Uterus (tissue), 4 donors: ENCODE measurements around the gene GOLGA8A. TPM values are rescaled to one million over a fixed set of nuclear protein-coding genes. Genes with fewer than 3 reads are reported as not detected.
"Not testable (repeated sequence)": the region's sequence is repeated elsewhere in the genome, so short reads cannot be mapped to it uniquely, and the experiment has no call there.

Experiments
- DNase-seq, 2 donors: peaks; one replicate each; pipeline ENCODE4 v3.0.0-alpha.2; 2019 to 2020
- H3K27ac ChIP-seq, 2 donors: fragments of 200-600 bp; sonication (generic); 1 replicate in 1 of 2; 2 replicates in 1 of 2; pipeline ENCODE4 v1.5.1; 2016 to 2018
- H3K27me3 ChIP-seq, 2 donors: fragments of 200-600 bp; sonication (generic); one replicate each; pipeline ENCODE4 v1.5.1; 2018 to 2019; ENCODE audit warnings: control low read depth in 1 of 2
- H3K36me3 ChIP-seq, 2 donors: fragments of 200-600 bp; sonication (generic); one replicate each; pipeline ENCODE4 v1.5.1; 2019; ENCODE audit warnings: control low read depth in 1 of 2
- H3K4me1 ChIP-seq, 2 donors: fragments of 200-600 bp; sonication (generic); one replicate each; pipeline ENCODE4 v1.5.1; 2018 to 2019; ENCODE audit warnings: control low read depth in 1 of 2
- H3K4me3 ChIP-seq, 2 donors: fragments of 200-600 bp; sonication (generic); 1 replicate in 1 of 2; 2 replicates in 1 of 2; pipeline ENCODE4 v1.5.1; 2018 to 2019; ENCODE audit warnings: mild to moderate bottlenecking in 1 of 2
- H3K9me3 ChIP-seq, 2 donors: fragments of 200-600 bp; sonication (generic); one replicate each; pipeline ENCODE4 v1.5.1; 2019; ENCODE audit warnings: control low read depth in 1 of 2
- POLR2A ChIP-seq, 2 donors: fragments of 450-650 bp; IDR thresholded peaks; one replicate each; pipeline ENCODE4 v1.6.1; 2016; ENCODE audit warnings: antibody characterized with exemption in 2 of 2, mild to moderate bottlenecking in 1 of 2, moderate library complexity in 1 of 2
- intact Hi-C: fragments of 100-400 bp; cut with DNase I; formaldehyde crosslinking; loops from one replicate; pipeline ENCODE4 v1.15.1; 2023; ENCODE audit warnings: low total_unique reads
- total RNA-seq, 4 donors: library from RNA; depleted of rRNA in 3 of 4; stranded (reverse); fragments of >200 nt in 3 of 4; gene quantifications; one replicate each; pipeline versions ENCODE4 v1.1.0 to v1.2.4, GENCODE V29; 2014 to 2023
- TF ChIP-seq, protein P1 (sequence below), 4 experiments: fragments of 200-600 bp in 2 of 4; fragments of 450-650 bp in 2 of 4; sonication (generic) in 2 of 4; IDR thresholded peaks; one replicate each; pipeline ENCODE4 v1.5.1; 2016 to 2019; ENCODE audit warnings: antibody characterized with exemption in 4 of 4, mild to moderate bottlenecking in 2 of 4, moderate library complexity in 1 of 4
- donor health status: DM: yes; HTN: yes; CAD: no.

GOLGA8A gene
- total RNA-seq, 4 donors from 2014 or later = 17.9 to 109 (median 64.2) TPM

GRCh38 chr15:34434627-34435305 is 2.8 kb downstream of the GOLGA8A start:
- DNase-seq = no peak

GRCh38 chr15:34433956-34434626 is 3.5 kb downstream of the GOLGA8A start:
- H3K27ac ChIP-seq, DNase-seq, H3K9me3 ChIP-seq, H3K36me3 ChIP-seq, H3K4me3 ChIP-seq, H3K27me3 ChIP-seq, intact Hi-C loops, H3K4me1 ChIP-seq: not testable (repeated sequence)

More at GRCh38 chr15:34434627-34435305, 2.8 kb downstream of the GOLGA8A start:
- Histone ChIP-seq H3K4me1 (no peaks in the 10 kb centered on the region), H3K4me3 (no peak overlapping the region), H3K27me3 (no peaks in the 10 kb centered on the region), H3K9me3 (no peaks in the 10 kb centered on the region), H3K27ac (no peak overlapping the region), H3K36me3 (no peaks in the 10 kb centered on the region)
- intact Hi-C loops = no loop called here
- TF ChIP-seq, protein P1, sequence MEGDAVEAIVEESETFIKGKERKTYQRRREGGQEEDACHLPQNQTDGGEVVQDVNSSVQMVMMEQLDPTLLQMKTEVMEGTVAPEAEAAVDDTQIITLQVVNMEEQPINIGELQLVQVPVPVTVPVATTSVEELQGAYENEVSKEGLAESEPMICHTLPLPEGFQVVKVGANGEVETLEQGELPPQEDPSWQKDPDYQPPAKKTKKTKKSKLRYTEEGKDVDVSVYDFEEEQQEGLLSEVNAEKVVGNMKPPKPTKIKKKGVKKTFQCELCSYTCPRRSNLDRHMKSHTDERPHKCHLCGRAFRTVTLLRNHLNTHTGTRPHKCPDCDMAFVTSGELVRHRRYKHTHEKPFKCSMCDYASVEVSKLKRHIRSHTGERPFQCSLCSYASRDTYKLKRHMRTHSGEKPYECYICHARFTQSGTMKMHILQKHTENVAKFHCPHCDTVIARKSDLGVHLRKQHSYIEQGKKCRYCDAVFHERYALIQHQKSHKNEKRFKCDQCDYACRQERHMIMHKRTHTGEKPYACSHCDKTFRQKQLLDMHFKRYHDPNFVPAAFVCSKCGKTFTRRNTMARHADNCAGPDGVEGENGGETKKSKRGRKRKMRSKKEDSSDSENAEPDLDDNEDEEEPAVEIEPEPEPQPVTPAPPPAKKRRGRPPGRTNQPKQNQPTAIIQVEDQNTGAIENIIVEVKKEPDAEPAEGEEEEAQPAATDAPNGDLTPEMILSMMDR (IDR thresholded peaks at IDR 0.05) = no peak
- TF ChIP-seq POLR2A (IDR thresholded peaks at IDR 0.05) = no peak

DNA sequence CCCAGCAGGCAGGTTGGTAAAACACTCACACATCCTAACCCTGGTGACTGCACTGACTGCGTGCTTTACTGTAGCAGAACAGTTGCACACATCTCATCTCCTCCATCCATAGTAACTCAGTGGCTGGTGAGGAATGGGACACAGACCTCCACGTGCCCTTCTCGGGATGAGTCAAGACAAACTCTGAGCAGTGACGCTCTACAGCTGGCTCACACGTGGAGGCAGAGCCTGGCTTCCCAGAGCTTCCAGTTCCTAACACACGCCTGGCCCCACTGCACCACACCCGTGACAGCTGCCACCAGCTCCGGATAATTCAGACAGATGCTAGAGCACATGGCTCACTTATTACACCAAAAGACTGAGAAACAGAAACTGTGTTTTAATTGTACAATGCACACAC is 7.0 kb downstream of the GOLGA8A start:
- DNase-seq, intact Hi-C loops, H3K4me1 ChIP-seq, H3K27me3 ChIP-seq, H3K4me3 ChIP-seq, H3K36me3 ChIP-seq, H3K9me3 ChIP-seq, H3K27ac ChIP-seq: not testable (repeated sequence)

GRCh38 chr15:34423425-34424090 is 14.1 kb downstream of the GOLGA8A start:
- H3K27ac ChIP-seq, DNase-seq, intact Hi-C loops, H3K4me3 ChIP-seq, H3K36me3 ChIP-seq, H3K9me3 ChIP-seq, H3K4me1 ChIP-seq, H3K27me3 ChIP-seq: not testable (repeated sequence)

DNA sequence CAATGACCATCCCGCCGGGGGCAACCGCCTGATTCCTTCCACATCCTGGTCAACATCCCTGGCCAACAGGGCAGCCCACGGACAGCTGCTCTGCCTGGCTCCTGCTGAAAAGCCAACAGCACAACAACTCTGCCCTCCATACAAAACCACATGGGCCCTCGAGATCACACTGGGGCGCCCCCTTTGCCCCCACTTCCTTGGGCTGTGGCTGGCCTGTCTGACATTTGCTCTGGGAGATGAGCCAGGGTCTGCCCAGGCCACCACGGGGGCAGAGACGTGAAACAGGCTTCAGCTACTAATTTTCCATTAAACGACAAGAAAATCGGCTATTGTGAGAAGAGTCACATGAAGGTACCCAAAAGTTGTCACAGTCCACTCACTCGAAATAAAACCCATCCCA is 16.7 kb downstream of the GOLGA8A start:
- DNase-seq, H3K4me1 ChIP-seq, H3K4me3 ChIP-seq, H3K36me3 ChIP-seq, H3K9me3 ChIP-seq, intact Hi-C loops, H3K27me3 ChIP-seq, H3K27ac ChIP-seq: not testable (repeated sequence)

GRCh38 chr15:34418435-34418834 is 19.2 kb downstream of the GOLGA8A start:
- H3K9me3 ChIP-seq, DNase-seq, H3K27ac ChIP-seq, intact Hi-C loops, H3K4me1 ChIP-seq, H3K4me3 ChIP-seq, H3K27me3 ChIP-seq, H3K36me3 ChIP-seq: not testable (repeated sequence)

DNA sequence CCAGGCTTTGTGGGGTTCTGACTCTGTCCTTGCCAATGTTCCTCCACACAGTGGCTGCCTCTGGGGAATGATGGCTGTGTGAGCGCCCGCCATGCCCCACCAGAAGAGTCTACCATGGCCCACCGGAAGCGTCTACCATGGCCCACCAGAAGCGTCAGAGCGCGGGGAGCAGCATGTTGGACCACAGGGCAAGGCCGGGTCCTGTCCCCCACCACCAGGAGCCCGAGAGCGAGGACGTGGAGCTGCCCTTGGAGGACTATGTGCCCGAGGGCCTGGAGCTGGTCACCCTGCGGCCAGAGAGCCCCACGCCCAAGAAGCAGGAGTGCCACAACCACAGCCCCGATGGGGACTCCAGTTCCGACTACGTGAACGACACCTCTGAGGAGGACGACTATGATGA is 28.1 kb downstream of the GOLGA8A start:
- H3K4me3 ChIP-seq, H3K4me1 ChIP-seq, DNase-seq, H3K9me3 ChIP-seq, intact Hi-C loops, H3K36me3 ChIP-seq, H3K27me3 ChIP-seq, H3K27ac ChIP-seq: not testable (repeated sequence)

GRCh38 chr15:34408973-34409372 is 28.6 kb downstream of the GOLGA8A start:
- H3K4me3 ChIP-seq, intact Hi-C loops, H3K27me3 ChIP-seq, H3K4me1 ChIP-seq, H3K36me3 ChIP-seq, H3K9me3 ChIP-seq, DNase-seq, H3K27ac ChIP-seq: not testable (repeated sequence)

DNA sequence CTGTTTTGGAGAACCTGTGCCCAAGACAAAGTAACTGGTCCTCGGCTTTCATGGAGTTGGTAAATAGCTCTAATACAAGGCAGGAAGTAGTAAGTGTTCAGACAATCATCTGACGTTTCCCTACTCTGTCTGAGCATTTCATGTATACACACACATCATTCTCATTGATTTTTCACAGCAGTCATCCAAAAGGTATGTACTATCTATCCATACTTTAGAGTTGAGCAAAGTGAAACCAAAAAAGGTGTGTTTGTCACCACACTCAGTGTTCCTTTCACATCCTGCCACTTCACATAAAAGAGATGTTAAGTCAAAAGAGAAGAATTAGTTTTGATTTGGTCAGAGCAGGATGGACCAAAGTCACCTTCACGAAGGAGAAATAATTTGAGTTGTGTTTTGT is 33.7 kb downstream of the GOLGA8A start:
- H3K27me3 ChIP-seq, H3K9me3 ChIP-seq, intact Hi-C loops: not testable (repeated sequence)

GRCh38 chr15:34403160-34403598 is 34.4 kb downstream of the GOLGA8A start:
- H3K36me3 ChIP-seq, H3K27me3 ChIP-seq, H3K9me3 ChIP-seq, H3K4me1 ChIP-seq, DNase-seq, intact Hi-C loops, H3K27ac ChIP-seq, H3K4me3 ChIP-seq: not testable (repeated sequence)

More for the DNA sequence above, 33.7 kb downstream of the GOLGA8A start:
- H3K36me3 ChIP-seq, H3K4me3 ChIP-seq, H3K4me1 ChIP-seq, DNase-seq, H3K27ac ChIP-seq: not testable (repeated sequence)

- H3K4me3 ChIP-seq, H3K4me1 ChIP-seq, H3K9me3 ChIP-seq, H3K27ac ChIP-seq, H3K27me3 ChIP-seq, intact Hi-C loops, DNase-seq, H3K36me3 ChIP-seq: not testable (repeated sequence)
Observed at GRCh38 chr15:34397637-34398259, 39.9 kb downstream of the GOLGA8A start.

DNA sequence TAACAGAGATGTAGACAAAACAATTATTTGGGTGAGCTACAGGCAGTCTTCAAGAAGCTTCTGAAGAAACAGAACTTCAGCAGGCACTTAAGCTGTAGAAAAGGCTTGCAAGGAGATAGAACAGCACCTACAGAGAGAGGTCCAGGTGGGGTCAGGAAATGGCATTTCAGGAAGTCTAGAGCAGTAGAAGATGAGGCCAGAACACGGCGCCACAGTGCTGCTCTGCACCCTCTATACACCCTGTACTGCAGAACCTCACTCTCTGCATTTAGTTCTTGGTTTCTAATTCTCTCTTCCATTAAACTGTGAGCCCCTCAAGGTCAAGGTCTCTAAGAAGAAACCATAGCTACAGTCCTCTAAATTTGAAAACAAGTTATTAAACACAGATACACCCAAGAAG is 44.6 kb downstream of the GOLGA8A start:
- intact Hi-C loops, H3K4me3 ChIP-seq, H3K27me3 ChIP-seq, H3K9me3 ChIP-seq, H3K4me1 ChIP-seq, H3K36me3 ChIP-seq, H3K27ac ChIP-seq, DNase-seq: not testable (repeated sequence)
